T-helper 1 cell treated with Interleukin-12 subunit alpha and Interleukin-12 subunit beta and Interleukin-4 antibody, amounts not matched to agents 30 μg/mL and 1 μg/mL, for 36 hours (primary cell): ENCODE data around the gene RASA3.

Experiments
- H3K27ac Mint-ChIP-seq: one replicate; pipeline ENCODE4 v1.8.0; 2021; ENCODE audit warnings: mild to moderate bottlenecking, mixed read lengths
- H3K27me3 Mint-ChIP-seq: one replicate; pipeline ENCODE4 v1.8.0; 2021; ENCODE audit warnings: low read depth, mixed read lengths
- H3K36me3 Mint-ChIP-seq: one replicate; pipeline ENCODE4 v1.8.0; 2021; ENCODE audit warnings: low read depth, mixed read lengths
- H3K4me1 Mint-ChIP-seq: one replicate; pipeline ENCODE4 v1.8.0; 2021; ENCODE audit warnings: low read depth, mixed read lengths
- H3K4me3 Mint-ChIP-seq: one replicate; pipeline ENCODE4 v1.8.0; 2021; ENCODE audit warnings: mild to moderate bottlenecking, moderate library complexity, mixed read lengths
- H3K9me3 Mint-ChIP-seq: one replicate; pipeline ENCODE4 v1.8.0; 2021; ENCODE audit warnings: mixed read lengths

Gene RASA3

GRCh38 chr13:114035186-114035582 lies 97.2 kb downstream of the RASA3 start:
- H3K4me1 Mint-ChIP-seq = peaks cover 7% of the 10 kb centered on the region
- peaks cover 42% of the 10 kb centered on the region for H3K36me3 Mint-ChIP-seq

DNA sequence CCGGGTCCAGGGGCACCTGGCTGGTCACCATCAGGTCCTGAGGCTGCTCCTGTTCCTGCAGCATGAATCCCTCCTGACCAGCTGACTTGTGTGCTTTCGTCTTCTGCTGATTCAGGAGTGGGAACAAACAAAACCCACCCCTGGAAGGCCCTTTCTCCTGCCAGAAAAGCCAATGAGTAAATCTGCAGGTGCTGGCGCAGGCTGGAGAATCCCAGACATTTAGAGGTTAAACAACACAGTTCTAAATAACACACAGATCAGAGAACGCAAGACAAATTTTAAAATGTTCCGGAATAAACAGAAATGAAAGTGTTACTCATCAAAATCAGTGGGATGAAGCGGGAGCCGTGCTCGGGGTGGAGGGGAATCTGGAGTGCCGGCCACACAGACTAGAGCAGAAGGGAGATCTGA lies 97.9 kb downstream of the RASA3 start:
- Mint-ChIP-seq H3K27ac (no peak overlapping the region), H3K9me3 (no peaks in the 10 kb centered on the region), H3K4me3 (no peak overlapping the region), H3K27me3 (no peaks in the 10 kb centered on the region), H3K36me3 (peaks cover 43% of the 10 kb centered on the region), H3K4me1 (peaks cover 7% of the 10 kb centered on the region)

More at GRCh38 chr13:114035186-114035582, 97.2 kb downstream of the RASA3 start:
- Mint-ChIP-seq H3K27ac (no peak overlapping the region), H3K9me3 (no peaks in the 10 kb centered on the region), H3K4me3 (no peak overlapping the region), H3K27me3 (no peaks in the 10 kb centered on the region)

DNA sequence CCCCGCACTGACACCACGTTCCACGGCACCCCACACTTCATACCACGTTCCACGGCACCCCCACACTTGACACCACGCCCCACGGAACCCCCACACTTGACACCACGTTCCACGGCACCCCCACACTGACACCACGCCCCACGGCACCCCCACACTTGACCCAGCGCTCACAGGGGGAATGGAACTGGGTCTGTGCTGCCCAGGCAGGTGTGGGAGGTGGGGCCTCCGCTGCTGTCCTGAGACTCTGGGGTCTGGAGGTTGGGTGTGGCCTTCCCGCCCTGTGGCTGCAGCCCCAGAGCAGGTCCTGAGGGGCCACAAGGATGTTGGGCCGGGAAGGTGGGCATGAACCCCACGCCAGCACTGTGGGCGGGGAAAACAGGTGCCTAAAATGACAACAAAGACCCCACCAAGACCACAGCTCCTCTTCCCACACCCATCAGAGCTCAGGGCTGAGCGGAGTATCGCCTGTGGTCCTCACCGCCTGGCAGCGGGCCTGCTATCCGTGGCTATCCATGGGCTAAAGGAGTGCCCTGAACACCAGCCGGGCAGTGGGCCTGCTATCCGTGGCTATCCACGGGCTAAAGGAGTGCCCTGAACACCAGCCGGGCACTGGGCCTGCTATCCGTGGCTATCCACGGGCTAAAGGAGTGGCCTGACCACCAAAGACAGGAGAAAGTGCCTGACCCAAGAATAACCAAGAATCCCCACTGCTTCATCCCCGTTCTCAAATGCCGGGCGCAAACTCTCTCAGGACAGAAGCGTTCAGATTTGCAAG lies 98.7 kb downstream of the RASA3 start:
- Mint-ChIP-seq H3K27ac (no peak overlapping the region), H3K4me1 (peaks cover 7% of the 10 kb centered on the region), H3K4me3 (no peak overlapping the region), H3K36me3 (peaks cover 44% of the 10 kb centered on the region), H3K27me3 (no peaks in the 10 kb centered on the region), H3K9me3 (no peaks in the 10 kb centered on the region)

DNA sequence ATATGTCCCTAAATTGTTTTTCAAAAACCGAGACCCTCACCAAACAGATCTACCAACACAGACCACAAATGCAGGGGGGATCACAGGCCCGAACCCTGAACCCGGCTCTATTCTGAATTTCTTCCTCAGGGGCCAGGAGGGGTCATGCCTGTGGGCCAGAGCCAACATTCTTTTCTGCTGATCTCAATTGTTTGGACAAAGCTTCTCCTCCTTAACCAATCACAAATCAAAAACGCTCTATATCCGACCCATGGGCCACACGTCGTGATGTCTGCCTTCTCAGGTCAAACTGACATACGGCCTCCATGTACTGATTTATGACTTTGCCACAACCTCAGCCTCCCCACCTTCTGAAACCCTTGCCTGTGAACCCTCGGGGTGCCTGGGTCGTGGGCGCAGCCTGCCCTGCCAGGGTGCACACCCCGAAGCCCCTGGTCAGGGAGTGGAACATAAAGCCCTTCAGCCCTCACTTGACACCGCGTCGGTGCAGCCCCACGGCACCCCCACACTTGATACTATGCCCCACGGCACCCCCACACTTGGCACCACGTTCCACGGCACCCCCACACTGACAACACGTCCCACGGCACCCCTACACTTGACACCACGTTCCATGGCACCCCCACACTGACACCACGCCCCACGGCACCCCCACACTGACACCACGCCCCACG lies 100.2 kb downstream of the RASA3 start:
- Mint-ChIP-seq H3K4me1 (peaks cover 4% of the 10 kb centered on the region), H3K4me3 (no peak overlapping the region), H3K9me3 (no peaks in the 10 kb centered on the region), H3K36me3 (peaks cover 36% of the 10 kb centered on the region), H3K27ac (no peak overlapping the region), H3K27me3 (no peaks in the 10 kb centered on the region)

DNA sequence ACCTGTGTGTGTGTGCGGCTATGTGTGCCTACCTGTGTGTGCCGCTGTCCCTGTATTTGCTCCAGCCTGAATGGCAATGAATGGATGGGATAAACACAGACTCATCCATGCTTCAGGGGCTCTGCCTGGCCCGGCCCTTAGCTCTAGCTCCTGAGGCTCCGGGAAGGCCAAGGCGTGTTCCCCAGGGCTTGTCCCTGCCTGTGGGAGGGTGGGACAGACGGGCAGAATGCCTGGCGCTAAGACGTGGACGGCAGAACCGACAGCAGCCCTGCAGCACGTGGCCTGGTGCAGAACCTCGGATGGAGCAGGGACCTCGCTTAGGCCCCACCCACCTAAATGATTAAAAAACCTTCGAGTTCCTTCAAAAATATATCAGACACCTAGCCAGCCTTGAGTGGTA lies 100.8 kb downstream of the RASA3 start:
- Mint-ChIP-seq H3K4me3 (no peak overlapping the region), H3K4me1 (peaks cover 2% of the 10 kb centered on the region), H3K27ac (no peak overlapping the region), H3K9me3 (no peaks in the 10 kb centered on the region), H3K27me3 (no peaks in the 10 kb centered on the region), H3K36me3 (peaks cover 33% of the 10 kb centered on the region)

DNA sequence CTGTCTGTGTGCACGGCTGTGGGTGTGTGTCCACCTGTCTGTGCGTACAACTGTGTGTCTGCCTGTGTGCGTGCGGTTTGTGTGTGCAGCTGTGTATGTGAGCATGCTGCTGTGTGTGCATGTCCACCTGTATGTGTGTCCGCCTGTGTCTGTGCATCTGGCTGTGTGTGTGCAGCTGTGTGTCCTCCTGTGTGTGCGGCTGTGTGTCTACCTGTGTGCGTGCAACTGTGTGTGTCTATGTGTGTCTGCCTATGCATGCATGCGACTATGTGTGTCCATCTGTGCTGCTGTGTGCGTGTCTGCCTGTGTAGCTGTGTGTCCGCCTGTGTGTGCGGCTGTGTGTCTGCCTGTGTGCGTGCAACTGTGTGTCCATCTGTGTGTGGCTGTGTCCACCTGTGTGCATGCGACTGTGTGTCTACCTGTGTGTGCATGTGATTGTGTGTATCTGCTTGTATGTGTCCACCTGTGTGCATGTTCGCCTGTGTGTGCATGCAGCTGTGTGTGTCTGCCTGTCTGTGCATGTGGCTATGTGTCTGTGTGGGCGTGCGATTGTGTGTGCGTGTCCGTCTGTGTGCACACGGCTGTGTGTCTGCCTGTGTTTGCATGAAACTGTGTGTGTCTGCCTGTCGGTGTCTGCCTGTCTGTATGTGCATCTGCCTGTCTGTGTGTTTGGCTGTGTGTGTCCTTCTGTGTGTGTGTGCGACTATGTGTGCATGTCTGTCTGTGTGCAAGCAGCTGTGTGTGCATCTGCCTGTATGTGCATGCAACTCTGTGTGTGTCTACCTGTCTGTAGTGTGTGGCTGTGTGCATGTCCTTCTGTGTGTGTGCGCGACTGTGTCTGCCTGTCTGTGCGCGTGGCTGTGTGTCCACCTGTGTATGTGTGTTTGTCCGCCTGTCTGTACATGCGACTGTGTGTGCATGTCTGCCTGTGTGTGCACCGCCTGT lies 101.5 kb downstream of the RASA3 start:
- H3K36me3 Mint-ChIP-seq = peaks cover 28% of the 10 kb centered on the region
- H3K4me1 Mint-ChIP-seq = peaks cover 2% of the 10 kb centered on the region
- H3K27me3 Mint-ChIP-seq = no peaks in the 10 kb centered on the region
- H3K27ac Mint-ChIP-seq = peak overlapping the region; percentile 10
- no peak overlapping the region for H3K4me3 Mint-ChIP-seq
- no peaks in the 10 kb centered on the region for H3K9me3 Mint-ChIP-seq

GRCh38 chr13:114029866-114030625 lies 102.4 kb downstream of the RASA3 start:
- Mint-ChIP-seq H3K36me3 (peaks cover 32% of the 10 kb centered on the region), H3K4me3 (no peak overlapping the region)

DNA sequence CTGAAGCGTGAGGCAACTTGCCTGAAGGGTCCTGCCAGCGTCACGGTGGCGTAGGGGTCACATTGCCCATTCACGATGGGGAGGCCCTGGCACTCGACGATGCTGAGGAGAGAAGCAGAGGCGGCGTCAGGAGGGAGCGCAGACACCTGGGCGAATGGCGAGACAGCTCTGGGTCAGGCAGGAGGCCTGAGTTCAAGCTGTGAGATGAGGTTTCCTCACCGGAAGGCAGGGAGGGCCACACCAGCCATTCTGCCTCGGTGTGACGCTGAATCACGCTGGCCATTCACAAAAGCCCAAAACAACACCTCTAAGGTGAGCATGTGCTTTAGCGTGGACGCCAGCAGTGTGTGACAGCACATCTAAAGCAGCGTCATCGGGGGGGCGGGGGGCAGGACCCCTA lies 104.6 kb downstream of the RASA3 start:
- no peaks in the 10 kb centered on the region for H3K9me3 Mint-ChIP-seq
- peaks cover 30% of the 10 kb centered on the region for H3K36me3 Mint-ChIP-seq
- no peak overlapping the region for H3K27ac Mint-ChIP-seq
- H3K4me3 Mint-ChIP-seq = no peak overlapping the region
- H3K27me3 Mint-ChIP-seq = no peaks in the 10 kb centered on the region
- H3K4me1 Mint-ChIP-seq = no peaks in the 10 kb centered on the region

More at GRCh38 chr13:114029866-114030625, 102.4 kb downstream of the RASA3 start:
- H3K9me3 Mint-ChIP-seq = no peaks in the 10 kb centered on the region
- H3K27me3 Mint-ChIP-seq = no peaks in the 10 kb centered on the region
- no peak overlapping the region for H3K27ac Mint-ChIP-seq
- peaks cover 2% of the 10 kb centered on the region for H3K4me1 Mint-ChIP-seq

DNA sequence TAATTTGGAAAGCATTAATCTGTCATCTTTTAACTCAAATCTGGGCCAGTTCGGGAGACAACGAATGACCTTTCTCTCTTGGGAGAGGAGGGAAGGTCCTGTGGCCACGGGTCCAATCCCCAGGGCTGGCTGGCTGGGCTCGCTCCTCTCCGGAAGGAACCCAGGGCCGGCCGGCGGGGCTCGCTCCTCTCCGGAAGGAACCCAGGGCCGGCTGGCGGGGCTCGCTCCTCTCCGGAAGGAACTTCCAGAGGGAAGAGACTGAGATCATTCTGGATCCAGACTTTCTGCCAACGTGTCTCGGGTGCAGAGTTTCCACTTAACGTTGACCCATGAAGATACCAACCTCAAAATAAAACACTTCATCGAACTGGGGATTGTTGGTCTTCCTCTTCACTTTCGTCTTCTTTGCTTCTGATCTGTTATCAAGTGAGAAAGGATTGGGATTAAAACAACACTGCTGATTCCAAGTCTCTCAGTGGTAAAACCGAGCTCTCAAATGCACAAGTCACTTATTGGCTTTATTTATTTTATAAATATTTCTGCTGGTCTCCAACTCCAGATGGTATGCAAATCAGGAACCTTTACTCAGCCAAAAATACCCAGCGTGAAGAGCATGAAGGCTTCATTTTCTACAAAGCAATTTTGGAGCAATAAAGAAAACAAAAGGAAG lies 105.2 kb downstream of the RASA3 start:
- Mint-ChIP-seq H3K27me3 (no peaks in the 10 kb centered on the region), H3K36me3 (peaks cover 28% of the 10 kb centered on the region), H3K4me3 (no peak overlapping the region), H3K9me3 (no peaks in the 10 kb centered on the region), H3K4me1 (no peaks in the 10 kb centered on the region), H3K27ac (no peak overlapping the region)

DNA sequence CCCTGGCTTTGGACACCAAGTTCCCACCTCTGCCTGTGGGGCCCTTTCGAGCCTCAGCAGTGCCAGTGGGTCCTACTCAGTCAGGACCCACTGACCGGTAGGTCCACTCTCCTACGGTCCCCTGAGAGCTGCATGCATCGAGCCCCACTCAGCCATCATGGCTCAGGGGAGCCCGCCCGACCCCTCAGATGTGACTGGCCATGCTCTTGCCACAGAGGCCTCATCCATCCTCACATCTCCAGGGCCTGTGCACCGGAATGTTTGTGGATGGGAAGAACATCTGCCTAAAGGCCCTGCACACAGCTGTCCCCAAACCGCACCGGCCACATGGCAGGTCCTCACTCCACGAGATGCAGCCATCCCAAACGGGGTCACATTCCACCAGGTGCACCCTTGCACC lies 105.9 kb downstream of the RASA3 start:
- no peaks in the 10 kb centered on the region for H3K4me1 Mint-ChIP-seq
- no peaks in the 10 kb centered on the region for H3K27me3 Mint-ChIP-seq
- no peaks in the 10 kb centered on the region for H3K9me3 Mint-ChIP-seq
- no peak overlapping the region for H3K4me3 Mint-ChIP-seq
- peaks cover 25% of the 10 kb centered on the region for H3K36me3 Mint-ChIP-seq
- no peak overlapping the region for H3K27ac Mint-ChIP-seq

DNA sequence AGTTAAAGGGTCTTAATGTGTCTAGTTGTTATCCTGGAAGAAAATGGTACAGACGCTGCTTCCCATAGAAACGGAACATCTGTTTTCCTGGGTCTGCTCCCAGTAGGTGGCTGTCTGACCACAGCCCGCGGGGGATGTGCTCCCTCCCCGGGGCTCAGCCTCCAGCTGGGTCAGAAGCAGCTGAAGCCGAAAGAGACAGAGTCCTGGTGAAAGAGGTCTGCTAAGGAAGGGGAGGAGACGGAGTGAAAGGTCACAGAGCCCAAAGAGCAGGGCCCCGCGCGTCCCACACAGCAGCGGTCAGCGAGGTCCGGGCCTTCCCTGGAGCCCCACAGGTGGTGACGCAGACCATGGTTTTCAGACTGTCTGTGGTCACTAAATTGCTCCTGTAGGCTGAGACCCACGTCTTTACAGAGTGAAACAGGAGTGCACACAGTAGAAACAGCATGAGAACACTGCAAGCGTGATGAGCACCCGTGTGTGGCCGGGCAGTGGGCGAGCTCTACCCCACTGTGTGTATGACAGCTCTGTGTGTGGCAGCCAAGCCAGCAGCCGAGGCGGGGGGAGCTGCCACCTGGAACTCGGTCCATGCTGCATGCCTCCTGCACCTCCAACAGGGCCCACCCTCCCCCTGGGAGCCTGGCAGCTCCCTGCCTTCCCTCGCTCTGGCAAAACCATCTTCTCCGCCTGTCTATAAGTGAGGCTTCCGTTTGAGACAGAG lies 106.5 kb downstream of the RASA3 start:
- Mint-ChIP-seq H3K4me1 (no peaks in the 10 kb centered on the region), H3K4me3 (no peak overlapping the region), H3K36me3 (peaks cover 21% of the 10 kb centered on the region), H3K27ac (no peak overlapping the region), H3K27me3 (no peaks in the 10 kb centered on the region), H3K9me3 (no peaks in the 10 kb centered on the region)

- peaks cover 21% of the 10 kb centered on the region for H3K36me3 Mint-ChIP-seq
- H3K27ac Mint-ChIP-seq = no peak overlapping the region
- no peaks in the 10 kb centered on the region for H3K9me3 Mint-ChIP-seq
- H3K4me1 Mint-ChIP-seq = no peaks in the 10 kb centered on the region
- no peak overlapping the region for H3K4me3 Mint-ChIP-seq
- H3K27me3 Mint-ChIP-seq = no peaks in the 10 kb centered on the region
Measured at GRCh38 chr13:114025405-114025713, 107.1 kb downstream of the RASA3 start.
